Measurements from ENCODE around the gene PRKACB.

- TF ChIP-seq, protein P1, sequence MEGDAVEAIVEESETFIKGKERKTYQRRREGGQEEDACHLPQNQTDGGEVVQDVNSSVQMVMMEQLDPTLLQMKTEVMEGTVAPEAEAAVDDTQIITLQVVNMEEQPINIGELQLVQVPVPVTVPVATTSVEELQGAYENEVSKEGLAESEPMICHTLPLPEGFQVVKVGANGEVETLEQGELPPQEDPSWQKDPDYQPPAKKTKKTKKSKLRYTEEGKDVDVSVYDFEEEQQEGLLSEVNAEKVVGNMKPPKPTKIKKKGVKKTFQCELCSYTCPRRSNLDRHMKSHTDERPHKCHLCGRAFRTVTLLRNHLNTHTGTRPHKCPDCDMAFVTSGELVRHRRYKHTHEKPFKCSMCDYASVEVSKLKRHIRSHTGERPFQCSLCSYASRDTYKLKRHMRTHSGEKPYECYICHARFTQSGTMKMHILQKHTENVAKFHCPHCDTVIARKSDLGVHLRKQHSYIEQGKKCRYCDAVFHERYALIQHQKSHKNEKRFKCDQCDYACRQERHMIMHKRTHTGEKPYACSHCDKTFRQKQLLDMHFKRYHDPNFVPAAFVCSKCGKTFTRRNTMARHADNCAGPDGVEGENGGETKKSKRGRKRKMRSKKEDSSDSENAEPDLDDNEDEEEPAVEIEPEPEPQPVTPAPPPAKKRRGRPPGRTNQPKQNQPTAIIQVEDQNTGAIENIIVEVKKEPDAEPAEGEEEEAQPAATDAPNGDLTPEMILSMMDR (IDR thresholded peaks at IDR 0.05; ENCODE audit: insufficient read depth, low read length, poor library complexity, severe bottlenecking), result no peak
- no peak for TF ChIP-seq EZH2phosphoT487 (conservative IDR thresholded peaks at IDR 0.05; ENCODE audit: low read length)
Measured at GRCh38 chr1:84267476-84267875, 123.4 kb downstream of the PRKACB start.

Data from SU-DHL-6 (cell line).